ENCODE measurements around the gene VDAC1.
A peak's percentile ranks its signal among the peaks of the same experiment; 100 is the strongest.
"Not testable (repeated sequence)": the region's sequence is repeated elsewhere in the genome, so short reads cannot be mapped to it uniquely, and the experiment has no call there.

Gene VDAC1

GRCh38 chr5:133938039-133938821 is 66.5 kb downstream of the VDAC1 start:
- DNase-seq = peak; percentile 91

- not testable (repeated sequence) for DNase-seq
Measured at GRCh38 chr5:133937628-133938027, 67.1 kb downstream of the VDAC1 start.

GRCh38 chr5:133936651-133937015 is 68.1 kb downstream of the VDAC1 start:
- peak; percentile 84 for DNase-seq

- not testable (repeated sequence) for DNase-seq
Measured at GRCh38 chr5:133935991-133936650, 68.7 kb downstream of the VDAC1 start.

- no peak for DNase-seq
Measured at GRCh38 chr5:133935667-133935940, 69.2 kb downstream of the VDAC1 start.

- peak; percentile 10 for DNase-seq
Measured at GRCh38 chr5:133934822-133935666, 69.7 kb downstream of the VDAC1 start.

- DNase-seq = no peak
Measured at GRCh38 chr5:133934311-133934710, 70.5 kb downstream of the VDAC1 start.

GRCh38 chr5:133933670-133934295 is 71.0 kb downstream of the VDAC1 start:
- DNase-seq = no peak

- no peak for DNase-seq
Measured at GRCh38 chr5:133933169-133933509, 71.6 kb downstream of the VDAC1 start.

- DNase-seq = peak; percentile 96
Measured at GRCh38 chr5:133932441-133933168, 72.2 kb downstream of the VDAC1 start.

- DNase-seq = no peak
Measured at GRCh38 chr5:133931546-133931945, 73.2 kb downstream of the VDAC1 start.

- DNase-seq = peak; percentile 65
Measured at GRCh38 chr5:133930813-133931090, 74.0 kb downstream of the VDAC1 start.

GRCh38 chr5:133930061-133930812 is 74.5 kb downstream of the VDAC1 start:
- DNase-seq = peak; percentile 19

GRCh38 chr5:133928587-133929393 is 76.0 kb downstream of the VDAC1 start:
- peak; percentile 11 for DNase-seq

- DNase-seq = no peak
Measured at GRCh38 chr5:133927300-133928180, 77.2 kb downstream of the VDAC1 start.

GRCh38 chr5:133926489-133927299 is 78.1 kb downstream of the VDAC1 start:
- DNase-seq = no peak

GRCh38 chr5:133925866-133926488 is 78.8 kb downstream of the VDAC1 start:
- no peak for DNase-seq

- DNase-seq = no peak
Measured at GRCh38 chr5:133925269-133925668, 79.5 kb downstream of the VDAC1 start.

All from OCI-M1 (cell line).